Amniotic epithelial cell (primary cell): ENCODE measurements around the gene TPCN2.
"Not testable (repeated sequence)": the region's sequence is repeated elsewhere in the genome, so short reads cannot be mapped to it uniquely, and the experiment has no call there.

Experiments
- DNase-seq: peaks from one replicate; pipeline ENCODE4 v3.0.0-alpha.2; 2010; ENCODE audit warnings: low read depth

The TPCN2 gene

DNA sequence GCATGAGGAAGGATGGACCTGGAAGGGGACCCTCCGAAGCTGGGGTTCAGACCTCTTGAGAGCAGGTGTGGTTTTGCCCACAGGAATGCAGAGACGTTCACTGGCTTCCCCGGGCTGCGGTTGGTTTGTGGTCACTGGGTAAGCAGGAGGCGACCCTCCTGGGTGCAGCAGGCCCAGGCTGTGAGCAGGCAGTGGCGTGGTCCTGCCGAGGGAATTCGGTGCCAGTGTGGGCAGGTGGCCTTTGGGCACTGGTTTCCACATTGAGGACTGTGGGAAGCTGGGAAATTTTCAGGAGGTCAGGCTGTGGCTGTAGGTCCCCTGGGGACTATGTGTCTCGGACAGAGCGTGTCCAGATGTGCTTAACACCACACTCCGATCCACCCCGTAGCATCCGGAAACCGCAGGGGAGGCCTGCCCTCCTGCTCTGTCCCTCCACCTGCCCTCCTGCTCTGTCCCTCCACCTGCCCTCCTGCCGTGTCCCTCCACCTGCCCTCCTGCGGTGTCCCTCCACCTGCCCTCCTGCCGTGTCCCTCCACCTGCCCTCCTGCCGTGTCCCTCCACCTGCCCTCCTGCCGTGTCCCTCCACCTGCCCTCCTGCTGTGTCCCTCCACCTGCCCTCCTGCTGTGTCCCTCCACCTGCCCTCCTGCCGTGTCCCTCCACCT is 27.5 kb downstream of the TPCN2 start:
- DNase-seq, result peak; percentile 58

DNA sequence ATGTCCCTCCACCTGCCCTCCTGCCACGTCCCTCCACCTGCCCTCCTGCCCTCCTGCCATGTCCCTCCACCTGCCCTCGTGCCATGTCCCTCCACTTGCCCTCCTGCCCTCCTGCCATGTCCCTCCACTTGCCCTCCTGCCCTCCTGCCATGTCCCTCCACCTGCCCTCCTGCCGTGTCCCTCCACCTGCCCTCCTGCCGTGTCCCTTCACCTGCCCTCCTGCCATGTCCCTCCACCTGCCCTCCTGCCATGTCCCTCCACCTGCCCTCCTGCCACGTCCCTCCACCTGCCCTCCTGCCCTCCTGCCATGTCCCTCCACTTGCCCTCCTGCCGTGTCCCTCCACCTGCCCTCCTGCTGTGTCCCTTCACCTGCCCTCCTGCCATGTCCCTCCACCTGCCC is 28.2 kb downstream of the TPCN2 start:
- not testable (repeated sequence) for DNase-seq

DNA sequence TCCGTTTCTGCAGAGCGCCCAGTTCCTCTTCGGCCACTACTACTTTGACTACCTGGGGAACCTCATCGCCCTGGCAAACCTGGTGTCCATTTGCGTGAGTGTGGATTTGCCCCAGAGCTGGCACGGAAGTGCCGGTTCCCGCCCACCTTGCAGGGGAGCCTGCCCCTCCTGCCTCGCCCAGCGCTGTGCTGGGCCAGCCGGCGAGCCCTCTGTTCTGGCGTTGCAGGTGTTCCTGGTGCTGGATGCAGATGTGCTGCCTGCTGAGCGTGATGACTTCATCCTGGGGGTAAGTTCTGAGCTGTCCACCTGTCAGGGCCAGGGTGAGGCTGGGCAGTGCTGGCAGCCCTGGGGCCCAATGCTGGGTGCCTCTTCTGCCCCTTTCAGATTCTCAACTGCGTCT is 29.8 kb downstream of the TPCN2 start:
- no peak for DNase-seq

DNA sequence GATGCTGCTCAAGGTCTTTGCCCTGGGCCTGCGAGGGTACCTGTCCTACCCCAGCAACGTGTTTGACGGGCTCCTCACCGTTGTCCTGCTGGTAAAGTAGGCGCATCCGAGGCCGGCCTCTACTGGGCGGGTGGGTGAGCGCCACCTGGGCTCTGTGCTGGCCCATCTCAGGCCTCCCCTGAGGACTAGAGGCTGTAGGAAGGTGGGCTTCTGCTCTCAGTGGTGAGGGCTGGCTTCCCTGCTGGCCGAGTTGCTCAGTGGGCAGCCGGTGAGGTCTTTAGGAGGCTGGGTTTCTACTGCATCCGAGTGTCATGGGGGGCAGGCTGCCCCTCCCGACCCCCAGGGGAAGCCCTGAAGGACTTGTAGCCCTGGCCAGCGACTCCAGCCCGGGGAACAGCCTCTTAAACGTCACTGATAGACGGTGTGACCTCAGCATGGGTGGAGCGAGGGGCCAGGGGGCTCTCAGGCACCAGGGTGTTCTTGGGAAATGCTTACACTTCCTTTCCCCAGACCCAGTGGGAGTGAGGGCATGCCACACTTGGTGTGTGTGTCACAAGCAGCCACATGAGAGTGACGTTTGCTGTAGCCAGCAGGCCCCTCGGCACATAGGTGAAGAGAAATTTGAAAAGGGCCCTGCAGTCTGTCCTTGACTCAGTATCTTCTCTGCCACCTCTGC is 30.3 kb downstream of the TPCN2 start:
- DNase-seq, result no peak

- no peak for DNase-seq
Measured at GRCh38 chr11:69079661-69080256, 31.0 kb downstream of the TPCN2 start.

- peak; percentile 25 for DNase-seq
Measured at GRCh38 chr11:69080257-69080995, 31.7 kb downstream of the TPCN2 start.

- DNase-seq, result no peak
Measured at GRCh38 chr11:69081180-69081579, 32.4 kb downstream of the TPCN2 start.

DNA sequence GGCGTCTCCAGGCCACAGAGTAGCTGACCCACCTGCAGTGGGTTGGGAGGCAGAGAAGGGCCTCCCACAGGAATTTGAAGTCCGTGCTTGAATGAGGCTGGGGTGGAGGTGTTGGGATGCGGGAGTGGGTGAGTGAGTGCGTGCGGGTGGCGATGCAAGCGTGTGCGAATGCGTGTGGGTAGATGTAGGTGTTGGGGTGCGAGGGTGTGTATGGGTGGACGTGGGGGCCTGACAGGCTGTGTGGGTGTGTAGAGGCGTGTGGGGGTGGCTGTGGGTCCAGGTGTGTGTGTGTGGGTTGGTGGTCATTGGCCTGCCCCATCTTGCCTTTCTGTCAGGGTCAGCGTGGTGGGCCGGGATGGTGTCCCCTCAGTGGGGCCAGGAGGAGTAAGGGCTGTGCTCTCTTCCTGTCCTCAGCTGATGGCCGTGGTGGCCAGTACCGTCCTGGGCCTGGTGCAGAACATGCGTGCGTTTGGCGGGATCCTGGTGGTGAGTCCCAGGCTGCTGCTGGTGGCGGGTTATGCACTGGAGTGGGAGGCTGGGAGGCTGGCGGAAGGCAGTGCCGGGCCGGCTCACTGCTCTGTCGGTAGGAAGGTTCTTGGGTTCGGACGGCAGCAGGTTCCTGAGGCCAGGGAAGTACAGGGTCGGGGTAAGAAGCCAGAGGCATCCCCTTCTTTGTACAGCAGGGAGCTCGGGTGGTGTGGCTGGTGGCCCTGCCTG is 35.0 kb downstream of the TPCN2 start:
- no peak for DNase-seq

DNA sequence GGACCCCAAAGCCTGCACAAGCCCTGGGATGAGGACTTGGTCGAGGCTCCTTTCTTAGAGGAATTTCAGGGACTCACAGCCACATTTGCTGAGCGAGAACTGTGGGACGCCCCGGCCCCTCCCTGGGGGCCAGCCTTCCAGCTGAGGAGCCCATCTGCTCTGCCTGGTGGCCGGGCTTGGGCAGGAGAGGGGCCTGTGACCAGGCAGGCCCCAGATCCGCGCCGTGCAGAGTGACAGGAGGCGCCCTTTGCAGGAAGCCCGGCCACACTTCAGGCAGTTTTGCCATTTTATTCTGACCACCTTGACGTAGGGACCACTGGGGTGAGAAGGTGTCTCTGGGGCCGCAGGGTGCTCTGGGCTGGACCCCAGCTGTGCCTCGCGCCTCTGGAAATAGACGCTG is 35.6 kb downstream of the TPCN2 start:
- DNase-seq, result no peak

- DNase-seq, result no peak
Measured at GRCh38 chr11:69085490-69086095, 36.9 kb downstream of the TPCN2 start.

GRCh38 chr11:69086152-69087132 is 37.7 kb downstream of the TPCN2 start:
- no peak for DNase-seq

DNA sequence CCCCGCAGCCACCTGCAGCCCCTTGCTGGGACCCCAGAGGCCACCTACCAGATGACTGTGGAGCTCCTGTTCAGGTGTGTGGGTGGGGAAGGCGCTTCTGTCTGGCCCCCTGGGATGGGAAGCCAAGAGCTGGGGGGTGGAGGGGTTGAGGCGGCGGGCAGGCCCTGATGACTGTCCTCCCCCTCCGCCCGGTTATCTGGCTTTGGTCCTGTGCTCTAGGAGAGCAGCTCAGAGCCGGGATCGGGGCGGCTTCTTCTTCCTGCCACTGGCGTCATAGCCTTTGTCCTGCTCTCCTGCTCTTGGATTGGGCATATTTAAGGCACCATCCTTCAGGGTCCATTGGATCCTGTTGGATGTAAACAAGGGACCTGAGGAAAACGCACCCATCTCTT is 38.4 kb downstream of the TPCN2 start:
- no peak for DNase-seq

- no peak for DNase-seq
Measured at GRCh38 chr11:69087811-69088210, 39.1 kb downstream of the TPCN2 start.

DNA sequence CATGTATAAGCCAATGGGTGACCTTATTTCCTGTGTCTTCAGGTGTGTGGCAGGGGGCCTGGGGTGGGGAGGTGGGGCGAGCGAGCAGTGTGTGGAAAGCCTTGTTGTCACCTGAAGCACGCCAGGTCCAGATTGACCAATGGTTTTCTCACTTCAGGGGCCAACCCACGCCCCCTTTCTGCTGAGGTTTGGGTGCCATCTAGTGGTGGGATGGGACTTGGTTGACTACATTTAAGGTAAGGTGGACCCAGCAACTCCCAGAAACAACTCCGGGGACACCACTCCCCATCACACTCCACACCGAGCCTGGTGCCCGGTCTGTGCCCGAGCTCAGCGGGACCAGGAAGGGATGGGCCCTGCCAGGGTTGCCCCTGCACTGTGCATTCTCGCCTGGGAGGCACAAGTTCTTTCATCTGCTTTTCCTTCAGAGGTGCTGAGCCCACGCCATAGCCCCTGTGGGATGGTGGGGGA is 40.0 kb downstream of the TPCN2 start:
- peak; percentile 72 for DNase-seq

DNA sequence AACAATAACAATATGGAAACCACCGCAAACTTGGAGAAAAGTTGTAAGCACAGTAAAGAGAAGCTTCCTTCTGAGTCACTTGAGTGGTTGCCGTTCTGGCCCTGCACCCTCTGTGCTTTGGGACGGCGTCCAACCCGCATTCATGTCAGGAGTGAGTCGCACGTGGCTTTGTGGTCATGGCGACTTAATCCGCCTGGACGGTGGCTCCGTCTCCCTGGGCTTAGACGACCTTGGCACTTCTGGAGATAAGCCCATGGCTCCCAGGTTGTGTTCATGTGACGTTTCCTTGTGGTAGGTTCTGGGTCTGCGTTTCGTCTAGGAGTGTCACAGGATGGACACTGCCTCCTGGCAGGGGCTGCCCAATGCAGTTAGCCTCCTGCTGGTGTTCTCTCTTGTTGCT is 40.5 kb downstream of the TPCN2 start:
- DNase-seq, result peak; percentile 79

DNA sequence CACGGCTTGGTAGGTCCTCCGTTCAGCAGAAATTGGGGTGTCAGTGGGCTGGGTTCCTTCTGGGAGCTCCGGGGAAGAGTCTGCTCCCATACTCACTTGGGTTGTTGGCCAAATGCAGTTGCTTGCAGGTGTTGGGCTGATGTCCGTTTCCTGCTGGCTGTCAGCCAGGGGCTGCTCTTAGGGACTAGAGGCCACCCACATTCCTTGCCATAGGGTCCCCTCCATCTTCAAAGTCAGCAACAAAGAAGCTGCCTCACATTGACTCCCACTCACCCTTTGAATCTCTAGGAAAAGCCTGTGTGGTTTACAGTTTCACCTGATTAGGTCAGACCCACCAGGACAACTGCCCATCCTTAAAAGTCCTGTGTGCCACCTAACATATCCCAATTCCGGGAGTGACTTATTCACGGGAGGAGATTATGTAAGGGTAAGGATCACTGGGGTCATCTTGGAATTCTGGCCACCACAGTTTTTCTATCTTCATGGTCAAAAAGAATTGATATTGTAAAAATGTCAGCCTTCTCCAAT is 43.0 kb downstream of the TPCN2 start:
- no peak for DNase-seq

GRCh38 chr11:69092263-69092662 is 43.5 kb downstream of the TPCN2 start:
- DNase-seq, result no peak

- no peak for DNase-seq
Measured at GRCh38 chr11:69093106-69093505, 44.4 kb downstream of the TPCN2 start.

DNA sequence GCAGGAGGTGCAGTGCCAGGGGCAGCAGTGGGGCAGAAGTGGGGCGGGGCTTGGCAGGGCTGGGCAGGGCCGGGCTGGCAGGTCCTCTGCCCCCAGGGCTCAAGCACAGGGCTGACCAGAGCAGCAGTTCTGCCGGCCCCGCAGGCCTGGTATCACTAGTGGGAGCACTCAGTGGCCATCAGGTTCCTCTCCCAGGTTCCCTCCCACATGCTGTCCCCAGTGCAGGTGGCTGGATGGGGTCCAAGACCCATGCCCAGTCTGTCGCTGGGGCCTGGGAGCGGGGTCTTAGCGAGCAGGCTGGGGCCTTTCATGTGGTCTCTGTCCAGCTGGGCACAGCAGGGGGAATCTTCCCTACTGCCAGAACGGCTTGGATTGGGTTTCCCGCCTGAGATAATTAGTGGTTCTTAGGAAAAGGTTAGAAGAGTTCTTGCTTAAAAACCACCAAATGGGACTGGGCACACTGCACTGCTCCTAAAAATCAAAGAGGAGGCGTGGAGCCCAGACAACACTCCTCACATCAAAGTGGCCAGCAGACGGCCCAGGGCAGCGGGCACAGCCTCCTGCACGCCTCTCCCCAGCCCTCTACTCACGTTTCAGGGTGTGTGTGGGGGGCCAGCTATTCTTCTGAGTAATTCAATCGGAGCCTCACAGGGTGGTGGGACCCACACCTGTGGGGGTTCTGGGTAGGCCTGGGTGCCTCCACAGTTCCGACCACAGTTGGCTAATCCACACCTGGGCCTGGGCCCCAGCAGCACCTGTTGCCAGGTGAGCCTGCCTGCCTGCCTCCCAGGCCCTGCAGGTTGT is 45.6 kb downstream of the TPCN2 start:
- no peak for DNase-seq
